Spleen (tissue), 11 donors: Measurements from ENCODE around the gene ITIH4. TPM values are rescaled to one million over a fixed set of nuclear protein-coding genes. Genes with fewer than 3 reads are reported as not detected.

Source experiments
- DNase-seq: peaks from one replicate; pipeline ENCODE4 v3.0.0-alpha.2; 2020
- H3K27ac ChIP-seq, 8 donors: fragments of 200-600 bp; sonication (generic) in 7 of 8; 1 replicate in 4 of 8; 2 replicates in 4 of 8; pipeline versions ENCODE4 v1.5.0 to v1.8.0; 2016 to 2021; ENCODE audit warnings: inconsistent platforms in 4 of 8, mild to moderate bottlenecking in 4 of 8, moderate library complexity in 1 of 8
- H3K27me3 ChIP-seq, 7 donors: fragments of 200-600 bp; sonication (generic) in 6 of 7; replicated peaks in 1 of 7; 1 replicate in 4 of 7; 2 replicates in 3 of 7; pipeline versions ENCODE4 v1.5.0 to v1.8.0; 2016 to 2021; ENCODE audit warnings: inconsistent platforms in 3 of 7, mild to moderate bottlenecking in 1 of 7
- H3K36me3 ChIP-seq, 6 donors: fragments of 200-600 bp; sonication (generic) in 5 of 6; 1 replicate in 4 of 6; 2 replicates in 2 of 6; pipeline versions ENCODE4 v1.5.0 to v1.8.0; 2016 to 2021; ENCODE audit warnings: inconsistent platforms in 2 of 6
- H3K4me1 ChIP-seq, 6 donors: fragments of 200-600 bp; sonication (generic) in 5 of 6; 1 replicate in 3 of 6; 2 replicates in 3 of 6; pipeline versions ENCODE4 v1.5.0 to v1.8.0; 2016 to 2021; ENCODE audit warnings: inconsistent platforms in 3 of 6
- H3K4me3 ChIP-seq, 8 donors: fragments of 200-600 bp; sonication (generic) in 7 of 8; 1 replicate in 4 of 8; 2 replicates in 4 of 8; pipeline versions ENCODE4 v1.5.0 to v1.8.0; 2016 to 2021; ENCODE audit warnings: inconsistent platforms in 4 of 8, mild to moderate bottlenecking in 4 of 8, moderate library complexity in 2 of 8
- H3K9me3 ChIP-seq, 8 donors: fragments of 200-600 bp; sonication (generic) in 7 of 8; 1 replicate in 4 of 8; 2 replicates in 4 of 8; pipeline versions ENCODE4 v1.5.0 to v1.8.0; 2016 to 2021; ENCODE audit warnings: inconsistent platforms in 4 of 8
- POLR2A ChIP-seq, 3 donors: fragments of 450-650 bp; IDR thresholded peaks; one replicate each; pipeline ENCODE4 v1.5.1; 2017; ENCODE audit warnings: antibody characterized with exemption in 3 of 3, mild to moderate bottlenecking in 1 of 3
- POLR2AphosphoS5 ChIP-seq, 3 donors: sonication (generic); formaldehyde crosslinking; IDR thresholded peaks; one replicate each; pipeline ENCODE4 v1.5.1; 2017; ENCODE audit warnings: antibody characterized with exemption in 3 of 3
- WGBS, 5 donors: extraction: QIAGEN DNeasy Blood & Tissue Kit in 3 of 5; methylation state at CpG; one replicate each; pipeline versions ENCODE4 v1.1.5 to v1.1.7; 2013 to 2018; 5-methylcytosine and 5-hydroxymethylcytosine counted together
- intact Hi-C: fragments of 100-400 bp; cut with DNase I; formaldehyde crosslinking; loops from one replicate; pipeline ENCODE4 v1.15.0; 2023; ENCODE audit warnings: low total_unique reads
- polyA plus RNA-seq, 3 donors: library from polyadenylated mRNA; stranded (reverse); fragments of 200-250 nt; gene quantifications; one replicate each; pipeline ENCODE4 v1.2.1, GENCODE V29; 2013
- total RNA-seq, 7 donors: library from RNA; depleted of rRNA in 3 of 7; stranded (reverse); fragments of >200 nt in 3 of 7; fragmentation: NEBNext Ultra II Directional in 4 of 7; extraction: Animal tissue kit (Norgen Biotek cat#: 25700) in 4 of 7; gene quantifications; one replicate each; pipeline versions ENCODE4 v1.1.0 to v1.2.1, GENCODE V29; 2016 to 2021
- TF ChIP-seq, protein P1 (sequence below), 11 experiments: fragments of 200-600 bp in 7 of 11; fragments of 450-650 bp in 4 of 11; sonication (generic) in 4 of 11; IDR thresholded peaks in 8 of 11; conservative IDR thresholded peaks in 3 of 11; 1 replicate in 7 of 11; 2 replicates in 4 of 11; pipeline versions ENCODE4 v1.4.0 to v1.8.0; 2016 to 2021; ENCODE audit warnings: antibody characterized with exemption in 11 of 11, inconsistent platforms in 4 of 11, mild to moderate bottlenecking in 1 of 11
- donor health status: healthy with polysubstance abuse.
- donor health status: DM: no; HTN: no; CAD: no; lungs with moderate emphysema.
- donor health status: DM: no; HTN: no; CAD: no.
- donor health status: Bipolar disorder and iron deficiency.
- donor health status: healthy.
- donor health status: DM: no; HTN: no; CAD: no.
- donor health status: DM: yes; HTN: yes; CAD: no.

ITIH4 gene
- total and polyA plus RNA-seq, 10 donors, result 9.9 to 54.2 (median 21.6) TPM

DNA sequence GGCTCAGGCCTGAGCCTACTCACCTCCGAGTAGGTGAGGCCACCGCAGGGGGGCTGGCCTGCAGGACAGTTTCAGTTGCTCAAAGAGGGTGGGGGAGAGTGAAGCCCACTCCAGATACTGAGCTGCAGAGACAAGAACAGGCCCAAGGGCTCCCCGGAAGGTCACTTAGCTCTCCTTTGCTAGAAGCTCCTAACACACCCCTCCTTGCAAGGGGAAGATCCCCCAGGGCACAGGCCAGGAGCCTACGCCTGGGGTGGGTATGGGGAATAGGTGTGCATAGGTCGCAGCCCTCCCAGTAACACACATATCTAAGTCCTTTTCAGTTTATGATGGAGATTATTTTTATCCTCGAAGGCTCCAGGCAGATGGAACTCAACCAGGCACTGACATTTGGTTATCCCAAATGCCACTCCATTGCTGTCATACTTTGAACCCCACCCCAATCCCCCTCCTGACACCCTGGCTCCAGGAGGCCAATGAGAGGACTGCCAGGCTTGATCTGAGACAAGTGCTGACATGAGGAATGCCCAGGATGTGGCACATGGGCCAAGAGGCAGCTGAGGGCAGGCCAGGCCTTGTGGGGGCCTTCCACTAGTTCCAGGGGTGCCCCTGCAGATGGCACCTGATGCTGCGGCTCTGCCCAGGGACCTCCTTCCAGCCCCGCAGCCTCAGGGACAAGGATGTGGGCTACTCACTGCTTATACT is 5.4 kb upstream of the ITIH4 start:
- intact Hi-C loops, result no loop called here
- 88 to 97% (median 90%) methylated on average over 7 to 8 of the region's 8 CpGs for WGBS, 5 donors
- no peak overlapping the region for H3K27ac ChIP-seq
- peaks cover 0 to 25% (median 9%) of the 10 kb centered on the region in 6 donors for H3K4me1 ChIP-seq
- H3K4me3 ChIP-seq, result no peak overlapping the region
- no peaks in the 10 kb centered on the region for H3K9me3 ChIP-seq
- no peaks in the 10 kb centered on the region for H3K27me3 ChIP-seq
- H3K36me3 ChIP-seq, result peaks cover 0 to 88% (median 28%) of the 10 kb centered on the region in 6 donors
- no peak for DNase-seq
- TF ChIP-seq POLR2AphosphoS5 (IDR thresholded peaks at IDR 0.05), result no peak
- TF ChIP-seq, protein P1, sequence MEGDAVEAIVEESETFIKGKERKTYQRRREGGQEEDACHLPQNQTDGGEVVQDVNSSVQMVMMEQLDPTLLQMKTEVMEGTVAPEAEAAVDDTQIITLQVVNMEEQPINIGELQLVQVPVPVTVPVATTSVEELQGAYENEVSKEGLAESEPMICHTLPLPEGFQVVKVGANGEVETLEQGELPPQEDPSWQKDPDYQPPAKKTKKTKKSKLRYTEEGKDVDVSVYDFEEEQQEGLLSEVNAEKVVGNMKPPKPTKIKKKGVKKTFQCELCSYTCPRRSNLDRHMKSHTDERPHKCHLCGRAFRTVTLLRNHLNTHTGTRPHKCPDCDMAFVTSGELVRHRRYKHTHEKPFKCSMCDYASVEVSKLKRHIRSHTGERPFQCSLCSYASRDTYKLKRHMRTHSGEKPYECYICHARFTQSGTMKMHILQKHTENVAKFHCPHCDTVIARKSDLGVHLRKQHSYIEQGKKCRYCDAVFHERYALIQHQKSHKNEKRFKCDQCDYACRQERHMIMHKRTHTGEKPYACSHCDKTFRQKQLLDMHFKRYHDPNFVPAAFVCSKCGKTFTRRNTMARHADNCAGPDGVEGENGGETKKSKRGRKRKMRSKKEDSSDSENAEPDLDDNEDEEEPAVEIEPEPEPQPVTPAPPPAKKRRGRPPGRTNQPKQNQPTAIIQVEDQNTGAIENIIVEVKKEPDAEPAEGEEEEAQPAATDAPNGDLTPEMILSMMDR (IDR thresholded peaks at IDR 0.05 in 8 of 11, conservative IDR thresholded peaks at IDR 0.05 in 3 of 11), result no peak
- no peak for TF ChIP-seq POLR2A (IDR thresholded peaks at IDR 0.05)

DNA sequence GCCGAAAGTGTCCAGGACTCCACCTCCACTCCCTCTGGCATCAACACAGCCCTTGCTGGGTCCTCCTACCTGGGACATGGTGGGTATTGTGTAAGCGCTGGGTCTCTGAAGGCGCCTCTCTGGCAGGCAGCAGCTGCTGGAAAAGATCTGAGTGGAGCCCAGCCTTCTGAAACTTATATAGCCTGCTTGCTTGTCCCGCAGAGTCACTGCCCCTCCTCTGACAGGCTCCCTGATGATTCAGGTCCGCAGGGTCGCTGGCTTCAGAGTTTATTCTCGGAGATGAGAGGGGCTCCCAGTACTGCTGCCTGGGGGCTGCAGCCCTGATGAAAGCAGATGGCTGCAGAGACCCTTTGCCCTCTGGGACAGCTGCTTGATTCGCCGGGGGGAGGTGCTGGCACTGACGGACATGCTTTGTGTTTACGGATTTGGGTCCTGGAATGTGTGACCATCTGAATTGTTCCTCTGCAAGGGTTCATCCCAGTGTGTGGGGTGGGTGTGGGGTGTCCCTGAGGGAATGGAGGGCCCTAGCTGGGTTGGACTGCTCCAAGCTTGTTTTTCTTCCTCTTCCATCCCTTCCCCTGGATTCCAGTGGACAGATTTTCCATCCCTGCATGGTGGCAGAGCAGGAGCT is 4.5 kb upstream of the ITIH4 start, which contains the start of gene MUSTN1:
Gene MUSTN1, minus strand, starts transcription at position 149 of the 631 bp plus-strand sequence. Its CDS starts 71 bp downstream, at position 78.
- Histone ChIP-seq H3K4me1 (peaks cover 0 to 24% (median 9%) of the 10 kb centered on the region in 6 donors), H3K36me3 (peaks cover 0 to 80% (median 21%) of the 10 kb centered on the region in 6 donors), H3K27ac (no peak within 1 kb of the TSS), H3K27me3 (no peaks in the 10 kb centered on the region), H3K9me3 (no peaks in the 10 kb centered on the region), H3K4me3 (no peak within 1 kb of the TSS)
- DNase-seq, result no peak
- intact Hi-C loops, result no loop called here
- 69 to 83% (median 75%) methylated on average over 8 to 11 of the region's 11 CpGs for WGBS, 5 donors
- TF ChIP-seq POLR2A (IDR thresholded peaks at IDR 0.05), result no peak
- no peak for TF ChIP-seq POLR2AphosphoS5 (IDR thresholded peaks at IDR 0.05)
- TF ChIP-seq, protein P1 (IDR thresholded peaks at IDR 0.05 in 8 of 11, conservative IDR thresholded peaks at IDR 0.05 in 3 of 11), result no peak

DNA sequence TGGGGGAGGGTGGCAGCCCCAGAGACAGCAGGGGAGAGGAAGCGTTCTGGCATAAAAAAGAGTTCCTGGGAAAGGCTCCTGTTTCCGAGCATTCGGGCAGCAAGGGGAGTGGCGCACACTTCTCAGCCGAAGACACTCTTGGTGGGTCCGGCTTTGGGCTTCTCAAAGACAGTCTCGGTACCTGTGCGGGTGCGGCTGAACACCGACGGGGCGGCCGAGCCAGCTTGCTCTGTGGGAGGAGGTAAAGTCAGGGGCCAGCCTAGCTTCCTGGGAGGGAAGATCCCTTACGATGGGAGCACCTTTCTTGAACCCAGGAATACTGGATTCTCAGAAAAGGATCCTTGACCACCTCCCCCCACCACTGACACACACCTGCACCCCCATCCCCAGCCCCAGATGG is 2.7 kb upstream of the ITIH4 start:
- peaks cover 0 to 6% (median 0%) of the 10 kb centered on the region in 6 donors for H3K4me1 ChIP-seq

More for the DNA sequence above, 2.7 kb upstream of the ITIH4 start:
- Histone ChIP-seq H3K27me3 (no peaks in the 10 kb centered on the region), H3K27ac (no peak overlapping the region), H3K36me3 (peaks cover 0 to 76% (median 16%) of the 10 kb centered on the region in 6 donors), H3K4me3 (no peak overlapping the region), H3K9me3 (no peaks in the 10 kb centered on the region)
- DNase-seq, result peak; percentile 64
- 91 to 99% (median 96%) methylated on average over 7 to 14 of the region's 14 CpGs for WGBS, 5 donors
- TF ChIP-seq POLR2AphosphoS5 (IDR thresholded peaks at IDR 0.05) (no peak), POLR2A (IDR thresholded peaks at IDR 0.05) (no peak)
- TF ChIP-seq, protein P1 (IDR thresholded peaks at IDR 0.05 in 8 of 11, conservative IDR thresholded peaks at IDR 0.05 in 3 of 11), result no peak
- intact Hi-C loops, result no loop called here
